ENCODE results near the gene FAAP100. TPM values are rescaled to one million over a fixed set of nuclear protein-coding genes. Genes with fewer than 3 reads are reported as not detected.

Gene FAAP100
- total RNA-seq, 1 donor from 2014 or later, result 20.0 TPM

DNA sequence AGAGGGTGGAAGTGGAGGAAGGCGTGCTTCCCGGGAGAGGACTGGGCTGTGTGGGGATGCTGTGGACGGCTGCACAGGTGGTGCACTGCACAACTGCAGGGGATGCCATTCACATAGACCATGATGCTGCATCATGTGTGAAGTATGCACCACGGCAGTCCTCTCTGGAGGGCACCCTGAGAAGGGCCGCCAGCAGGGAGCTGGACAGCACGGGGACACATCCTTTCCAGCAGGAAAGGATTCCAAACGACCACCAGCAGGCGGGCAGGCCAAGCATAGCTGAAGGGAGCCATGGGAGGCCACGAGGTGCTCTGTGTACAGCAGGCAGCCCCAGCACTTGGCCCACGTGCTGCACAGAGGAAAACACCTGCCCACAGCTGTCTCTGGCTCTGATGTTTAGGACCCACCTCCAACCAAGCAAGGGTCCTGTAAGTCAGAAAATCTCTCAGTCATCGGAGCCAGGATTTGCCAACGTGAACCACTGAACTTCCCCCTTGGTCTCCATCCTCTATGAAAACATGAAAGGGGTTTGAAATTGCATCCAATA is 49.6 kb downstream of the FAAP100 start:
- intact Hi-C loops (cut with DNase I), result no loop called here
- no peak for ATAC-seq

DNA sequence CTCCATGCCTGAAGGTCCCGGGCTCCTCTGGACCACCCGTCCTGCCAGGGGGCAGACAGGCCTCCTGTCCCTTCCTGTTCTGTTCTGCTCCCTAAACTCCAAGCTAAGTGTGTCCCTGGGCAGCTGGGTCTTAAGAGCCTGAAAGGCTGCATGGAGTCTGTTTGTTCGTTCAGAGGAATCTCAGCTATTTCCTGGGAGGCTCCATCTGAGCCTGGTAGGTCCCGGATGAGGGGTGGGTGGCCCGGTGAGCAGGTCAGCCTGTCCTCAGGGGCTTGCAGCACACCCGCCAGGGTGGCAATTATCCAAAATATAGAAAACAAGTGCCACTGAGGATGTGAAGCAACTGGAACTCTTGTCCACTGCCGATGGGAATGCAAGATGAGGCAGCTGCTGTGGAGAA is 52.1 kb downstream of the FAAP100 start:
- intact Hi-C loops (cut with DNase I), result no loop called here
- no peak for DNase-seq (ENCODE audit: low spot score)
- ATAC-seq, result peak; percentile 8

More for the DNA sequence above, 49.6 kb downstream of the FAAP100 start:
- no peak for DNase-seq (ENCODE audit: low spot score)

DNA sequence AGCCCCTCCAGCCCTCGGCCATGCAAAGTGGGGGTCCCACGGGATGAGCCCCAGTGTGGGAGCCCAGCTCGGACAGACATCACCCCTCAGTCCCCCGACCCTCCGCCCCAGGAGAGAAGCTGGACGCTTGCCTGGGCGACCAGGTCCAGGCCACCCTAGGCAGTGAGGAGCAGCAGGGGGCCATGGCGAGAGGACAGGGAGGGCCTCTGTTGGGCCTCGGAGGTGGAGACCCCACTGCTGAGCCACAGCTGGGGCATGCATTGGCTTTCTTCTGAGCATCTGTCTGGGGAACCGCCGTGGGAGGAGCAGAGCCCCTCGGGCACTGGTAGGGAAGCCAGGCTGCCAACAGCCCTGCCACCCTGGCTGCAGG is 52.6 kb downstream of the FAAP100 start:
- DNase-seq (ENCODE audit: low spot score) (no peak), ATAC-seq (peak; percentile 23)
- intact Hi-C loops (cut with DNase I), result no loop called here

DNA sequence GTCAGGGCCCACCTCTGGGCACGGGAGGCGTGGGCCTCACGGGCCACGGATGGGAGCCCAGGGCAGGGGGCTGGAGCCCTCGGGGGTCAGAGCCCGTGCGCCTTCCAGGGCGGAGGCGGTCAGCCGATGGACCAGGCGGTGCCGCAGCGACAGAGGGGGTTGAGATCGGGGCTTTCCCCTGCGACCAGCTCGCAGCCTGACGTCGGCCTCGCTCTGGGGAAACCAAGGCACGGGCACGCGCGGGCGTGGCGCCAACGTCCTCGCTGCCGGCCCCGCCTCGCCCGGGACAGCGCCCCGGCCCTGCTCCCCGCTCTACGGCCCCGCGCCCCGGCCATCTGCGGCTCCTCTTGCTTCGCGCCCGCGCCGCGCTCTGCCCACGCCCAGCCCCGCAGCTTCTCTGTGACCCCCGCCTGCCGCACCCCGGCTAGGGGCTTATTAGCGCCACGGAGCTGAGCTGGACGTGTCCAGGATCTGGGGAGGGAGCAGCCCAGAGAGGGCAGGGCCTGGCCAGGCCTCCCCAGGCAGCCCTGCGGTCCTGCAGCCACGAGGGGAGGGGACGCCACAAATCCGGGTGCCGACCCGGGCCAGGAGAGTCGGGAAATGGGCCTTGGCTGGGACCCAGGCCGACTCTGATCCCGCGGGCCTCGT is 53.1 kb downstream of the FAAP100 start:
- DNase-seq (ENCODE audit: low spot score), result no peak
- ATAC-seq, result peak; percentile 45

DNA sequence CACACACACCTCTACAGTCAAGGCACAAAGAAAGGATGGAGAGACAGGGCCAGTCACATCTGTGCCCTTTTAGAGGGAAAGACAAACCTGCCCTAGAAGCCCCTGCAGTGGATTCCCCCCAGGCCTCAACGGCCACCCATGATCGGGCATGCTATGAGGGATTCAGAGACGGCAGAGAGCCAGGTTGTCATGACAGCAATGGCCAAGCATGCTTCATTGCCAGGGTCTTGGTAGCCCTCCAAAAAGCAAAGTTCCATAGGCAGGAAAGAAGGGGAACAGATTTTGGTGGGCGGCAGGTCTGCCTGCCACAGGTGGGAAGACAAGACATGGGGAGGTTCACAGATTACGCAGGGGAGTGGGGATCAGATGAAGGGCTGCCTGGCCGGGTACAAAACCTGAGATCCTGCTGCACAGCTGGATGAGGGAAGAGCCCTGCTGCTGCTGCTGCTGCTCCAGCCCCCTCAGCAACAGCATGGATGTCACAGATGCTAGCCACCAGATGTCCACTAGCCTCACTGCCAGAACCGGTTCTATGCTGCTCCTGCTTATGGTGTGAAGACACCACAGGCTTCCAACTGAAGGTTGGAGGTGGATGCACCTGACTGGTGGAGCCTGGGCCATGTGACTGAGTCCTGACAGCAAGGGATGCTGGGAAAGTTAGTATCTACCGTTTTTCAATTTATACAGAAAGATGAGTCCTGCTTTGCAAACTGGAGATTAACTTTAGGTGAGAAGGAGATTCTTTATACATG is 57.4 kb downstream of the FAAP100 start:
- no peak for DNase-seq (ENCODE audit: low spot score)
- no peak for ATAC-seq
- intact Hi-C loops (cut with DNase I), result no loop called here

More for the DNA sequence above, 53.1 kb downstream of the FAAP100 start:
- intact Hi-C loops (cut with DNase I), result no loop called here

DNA sequence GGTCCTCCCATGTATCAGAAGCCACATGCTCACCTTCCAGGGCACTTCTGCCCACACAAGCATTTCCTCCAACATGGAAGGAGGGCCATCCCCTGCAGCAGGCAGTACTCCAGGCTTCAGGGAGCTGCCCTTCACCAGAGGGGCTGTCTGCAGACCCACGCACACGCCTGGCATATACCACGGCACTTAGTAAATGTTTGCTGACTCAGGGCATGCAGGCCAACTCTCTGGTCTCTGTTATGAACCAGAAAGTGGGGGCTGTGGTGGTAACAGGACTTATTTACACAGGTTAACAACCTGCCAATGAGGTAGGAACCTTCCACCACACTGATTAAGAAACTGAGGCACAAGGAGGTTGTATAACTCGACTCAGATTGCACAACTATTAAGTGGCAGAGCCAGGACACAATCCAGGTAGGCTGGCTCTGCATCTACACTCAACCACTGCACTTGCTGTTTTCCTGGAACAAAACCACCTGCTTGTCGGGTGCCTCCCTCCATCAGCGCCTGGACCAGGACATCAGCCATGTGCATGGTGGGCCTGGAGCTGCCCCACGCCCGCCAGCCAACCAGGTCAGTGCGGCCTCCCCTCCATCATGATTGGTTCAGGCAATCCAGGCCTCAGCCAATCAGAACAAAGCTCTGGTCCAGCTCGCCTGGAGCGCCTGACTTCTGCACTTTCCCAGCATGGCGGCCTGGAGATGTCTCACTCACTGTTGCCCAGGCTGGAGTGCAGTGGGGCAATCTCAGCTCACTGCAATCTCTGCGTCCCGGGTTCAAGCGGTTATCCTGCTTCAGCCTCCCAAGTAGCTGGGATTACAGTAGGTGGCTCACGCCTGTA is 58.7 kb downstream of the FAAP100 start:
- intact Hi-C loops (cut with DNase I), result no loop called here
- ATAC-seq, result no peak
- DNase-seq (ENCODE audit: low spot score), result no peak

DNA sequence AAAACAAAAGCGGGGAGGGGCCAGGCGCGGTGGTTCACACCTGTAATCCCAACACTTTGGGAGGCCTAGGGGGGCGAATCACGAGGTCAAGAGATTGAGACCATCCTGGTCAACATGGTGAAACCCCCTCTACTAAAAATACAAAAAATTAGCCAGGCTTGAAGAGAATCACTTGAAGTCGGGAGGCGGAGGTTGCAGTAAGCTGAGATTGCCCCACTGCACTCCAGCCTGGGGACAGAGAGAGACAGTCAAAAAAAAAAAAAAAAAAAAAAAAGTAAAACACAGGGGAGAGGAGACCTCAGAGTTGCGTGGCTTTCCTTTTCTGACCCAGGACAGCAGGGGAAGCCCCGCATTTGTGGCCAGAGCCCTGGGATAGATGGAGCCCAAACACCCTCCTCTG is 59.4 kb downstream of the FAAP100 start:
- ATAC-seq (no peak), DNase-seq (ENCODE audit: low spot score) (no peak)
- intact Hi-C loops (cut with DNase I), result no loop called here

DNA sequence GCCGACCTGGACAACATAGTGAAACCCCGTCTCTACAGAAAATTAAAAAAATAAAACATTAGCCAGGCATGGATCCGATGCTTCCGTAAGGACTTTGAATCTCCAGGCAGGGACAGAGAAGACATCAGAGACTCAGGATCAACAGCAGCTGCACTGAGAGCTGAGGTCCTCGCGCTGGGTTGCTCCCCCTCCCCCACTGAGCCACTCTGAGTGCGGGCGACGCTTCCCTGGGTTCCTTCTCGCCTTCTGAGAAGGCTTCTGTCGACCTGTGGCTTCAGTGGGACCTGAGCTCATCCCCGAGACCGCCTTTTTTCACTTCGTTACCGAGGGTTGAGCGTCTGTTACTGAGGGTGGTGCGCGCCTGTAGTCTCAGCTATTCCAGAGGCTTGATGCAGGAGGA is 60.0 kb downstream of the FAAP100 start:
- intact Hi-C loops (cut with DNase I), result no loop called here
- ATAC-seq (no peak), DNase-seq (ENCODE audit: low spot score) (no peak)

DNA sequence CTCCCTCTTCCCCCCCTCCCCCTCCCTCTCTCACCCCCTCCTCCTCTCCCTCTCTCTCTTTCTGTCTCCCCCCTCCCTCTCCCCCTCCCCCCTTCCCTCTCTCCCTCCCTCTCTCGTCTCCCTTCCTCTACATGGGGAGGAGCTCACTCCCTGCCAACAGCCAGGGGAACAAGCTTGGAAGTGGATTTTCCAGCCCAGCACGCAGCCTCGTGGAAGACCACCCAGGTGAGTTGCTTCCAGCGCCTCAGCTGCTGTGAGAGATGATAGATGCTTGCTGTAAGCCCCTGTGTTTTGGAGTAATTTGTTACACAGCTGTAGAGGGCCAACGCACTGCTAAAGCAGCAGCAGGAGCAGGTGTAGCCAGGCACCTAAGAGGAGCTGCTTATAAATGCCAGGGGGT is 60.4 kb downstream of the FAAP100 start:
- ATAC-seq, result no peak
- DNase-seq (ENCODE audit: low spot score), result no peak
- intact Hi-C loops (cut with DNase I), result no loop called here

DNA sequence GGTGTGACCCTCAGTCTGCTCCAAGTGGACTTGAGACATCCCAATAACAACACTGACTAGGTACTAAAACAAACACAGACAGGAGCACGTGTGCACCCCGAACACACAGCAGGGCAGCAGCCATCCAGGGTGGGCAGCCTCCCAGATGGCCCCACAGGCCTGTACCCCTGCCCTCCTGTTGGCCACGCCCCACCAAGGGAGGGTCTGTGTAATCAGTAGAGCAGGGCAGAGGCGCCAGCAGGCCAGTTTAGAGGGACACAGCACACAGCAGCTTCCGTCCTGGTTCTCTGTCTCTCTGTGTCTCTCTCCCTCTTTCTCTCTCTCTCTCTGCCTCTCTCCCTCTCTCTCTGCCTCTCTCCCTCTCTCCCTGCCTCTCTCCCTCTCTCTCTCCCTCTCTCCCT is 61.0 kb downstream of the FAAP100 start:
- no peak for DNase-seq (ENCODE audit: low spot score)
- intact Hi-C loops (cut with DNase I), result no loop called here
- ATAC-seq, result no peak

DNA sequence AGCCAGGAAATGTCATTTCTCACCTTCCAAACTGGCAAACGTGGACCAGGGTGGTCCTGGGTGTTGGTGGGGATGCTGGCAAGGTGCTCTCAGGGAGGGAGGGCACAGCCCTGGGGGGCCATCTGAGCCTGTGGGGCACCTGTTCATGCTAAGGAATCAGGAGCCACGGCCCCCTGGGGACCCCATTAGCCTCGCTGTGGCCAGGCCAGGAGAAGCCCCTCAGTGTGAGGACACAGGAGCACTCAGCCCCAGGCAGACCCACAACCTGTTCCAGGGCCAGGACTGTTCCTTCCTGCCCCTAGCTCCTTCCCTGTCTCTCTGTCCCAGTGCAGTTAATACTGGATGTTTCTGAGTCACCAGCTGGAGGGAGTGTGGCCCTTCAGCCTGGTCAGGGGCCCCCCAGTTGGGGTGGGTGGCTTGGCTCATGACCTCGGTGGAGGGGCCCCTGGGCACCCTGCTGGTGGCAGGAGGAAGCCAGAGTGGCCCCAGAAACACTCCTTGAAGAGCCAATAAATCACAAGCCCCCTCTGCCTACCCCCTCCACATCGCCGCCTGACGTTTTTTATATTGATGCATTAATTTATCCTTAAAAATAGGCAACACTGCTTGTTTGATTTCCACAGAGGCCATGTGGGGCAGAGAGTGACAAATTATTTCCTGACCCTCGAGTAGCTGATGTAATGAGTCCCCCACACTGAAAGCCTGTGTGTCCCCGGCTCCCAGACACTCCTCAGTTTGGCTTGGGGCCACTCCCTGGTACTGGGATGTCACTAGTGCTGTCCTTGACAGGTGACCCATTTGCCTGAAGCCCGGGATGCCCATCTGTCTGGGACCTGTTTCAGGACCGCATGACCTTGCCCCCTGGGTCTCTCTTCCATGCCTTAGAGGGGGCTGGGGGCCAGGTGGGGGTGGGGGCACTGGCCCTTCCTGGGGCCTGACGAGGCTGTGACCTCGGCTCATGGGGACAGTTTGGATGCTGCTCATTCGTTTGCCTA is 61.9 kb downstream of the FAAP100 start:
- ATAC-seq (no peak), DNase-seq (ENCODE audit: low spot score) (no peak)
- intact Hi-C loops (cut with DNase I), result no loop called here

Other genes with a start within 250 kb of the FAAP100 start
- gene BAHCC1, start 156.9 kb downstream of the FAAP100 start, total RNA-seq, result 47.8 TPM
- 2,552 TPM for gene ACTG1, start 39.6 kb downstream of the FAAP100 start, total RNA-seq
- gene FSCN2, start 24.0 kb downstream of the FAAP100 start, total RNA-seq, result 1.6 TPM
- 82.3 TPM for gene NPLOC4, start 84.8 kb upstream of the FAAP100 start, total RNA-seq
- gene TSPAN10, start 84.8 kb upstream of the FAAP100 start, total RNA-seq, result 0.85 TPM
- not detected for gene PDE6G, start 104.2 kb upstream of the FAAP100 start, total RNA-seq
- gene OXLD1, start 114.3 kb upstream of the FAAP100 start, total RNA-seq, result 17.9 TPM
- 10.2 TPM for gene CCDC137, start 114.4 kb upstream of the FAAP100 start, total RNA-seq
- 31.8 TPM for gene ARL16, start 131.4 kb upstream of the FAAP100 start, total RNA-seq
- 79.8 TPM for gene HGS, start 131.7 kb upstream of the FAAP100 start, total RNA-seq
- 23.6 TPM for gene MRPL12, start 151.0 kb upstream of the FAAP100 start, total RNA-seq
- gene SLC25A10, start 159.9 kb upstream of the FAAP100 start, total RNA-seq, result 23.0 TPM

All from sciatic nerve (tissue), 2 donors.